ENCODE data around the gene HOXA13.

Gene HOXA13

DNA sequence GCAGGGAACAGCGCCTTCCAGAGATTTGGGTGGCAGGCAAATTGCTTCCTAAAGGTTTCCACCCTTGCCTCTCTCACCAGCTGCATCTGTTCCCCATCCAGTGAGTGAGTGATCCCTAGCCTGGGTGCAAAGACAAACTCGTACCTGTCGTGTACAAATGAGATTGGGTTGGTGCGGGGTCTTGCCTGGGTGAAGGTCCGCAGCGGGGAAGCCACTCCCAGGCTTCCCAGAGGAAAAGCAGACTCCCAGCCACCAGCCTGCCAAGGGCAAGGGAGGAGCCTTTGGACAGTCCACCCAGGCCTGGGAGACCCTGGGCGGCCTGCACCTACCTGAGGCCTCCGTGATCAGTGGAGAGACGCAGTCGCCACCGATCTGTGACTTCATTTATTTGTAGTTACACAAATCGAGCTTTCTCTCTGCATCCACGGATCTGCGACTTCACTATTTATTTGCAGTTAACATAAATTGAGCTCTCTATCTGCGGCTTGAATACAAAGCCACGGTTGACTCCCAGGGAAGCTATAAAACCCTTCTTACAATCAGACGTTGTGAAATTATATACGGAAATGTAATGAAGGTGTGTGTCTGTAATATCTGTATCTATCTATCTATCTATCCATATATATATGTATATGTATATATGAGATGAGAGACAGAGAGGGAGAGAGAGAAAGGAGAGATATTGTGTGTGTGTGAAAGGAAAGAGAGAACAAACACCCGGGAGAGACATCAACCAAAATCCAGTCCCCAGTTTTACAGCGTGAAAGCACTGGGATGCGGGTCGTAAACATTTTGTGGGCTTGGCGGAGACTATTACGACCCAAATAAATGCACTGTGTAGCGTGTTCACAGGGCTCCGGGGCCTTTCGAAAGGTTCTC lies 40.4 kb downstream of the HOXA13 start:
- no peak for DNase-seq (ENCODE audit: low read depth)

DNA sequence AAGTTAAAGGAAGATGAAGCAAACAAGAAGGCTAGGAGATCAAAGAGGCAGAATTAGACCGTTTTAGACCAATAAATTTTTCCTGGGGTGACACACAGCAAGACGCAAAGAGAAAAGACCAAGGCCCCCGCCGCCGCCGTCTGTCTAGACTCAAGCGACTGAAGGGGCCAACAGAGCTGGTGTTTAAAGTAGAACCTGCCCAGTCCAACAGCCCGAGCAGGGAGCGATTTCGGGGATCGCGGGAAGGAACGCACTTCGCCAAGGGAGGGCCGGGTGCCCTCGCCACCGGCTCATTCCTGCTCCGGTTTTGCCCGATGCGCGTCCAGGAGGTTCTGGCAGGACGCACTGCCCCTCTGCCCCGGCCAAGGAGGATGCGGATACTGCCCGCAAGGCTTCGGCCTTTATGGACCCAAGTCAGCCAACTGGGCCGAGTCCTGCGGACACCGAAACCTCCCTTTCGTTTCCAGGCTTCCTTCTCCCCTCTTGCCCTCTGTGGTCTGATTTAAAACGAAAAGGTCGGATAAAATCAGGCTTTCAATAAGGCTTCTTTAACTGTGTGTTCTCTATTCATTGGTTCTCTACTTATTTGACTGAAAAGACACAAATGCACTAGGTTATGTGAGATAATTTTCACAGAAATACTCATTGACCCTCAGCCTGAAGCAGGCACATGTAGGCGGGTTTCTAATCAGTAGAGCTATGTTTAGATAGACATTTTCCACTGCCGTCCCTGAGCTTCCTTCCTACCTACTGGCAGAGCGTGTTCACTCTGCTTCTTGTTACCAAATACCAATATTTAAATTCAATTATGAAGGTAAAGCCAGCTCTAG lies 41.2 kb downstream of the HOXA13 start:
- no peak for DNase-seq (ENCODE audit: low read depth)

DNA sequence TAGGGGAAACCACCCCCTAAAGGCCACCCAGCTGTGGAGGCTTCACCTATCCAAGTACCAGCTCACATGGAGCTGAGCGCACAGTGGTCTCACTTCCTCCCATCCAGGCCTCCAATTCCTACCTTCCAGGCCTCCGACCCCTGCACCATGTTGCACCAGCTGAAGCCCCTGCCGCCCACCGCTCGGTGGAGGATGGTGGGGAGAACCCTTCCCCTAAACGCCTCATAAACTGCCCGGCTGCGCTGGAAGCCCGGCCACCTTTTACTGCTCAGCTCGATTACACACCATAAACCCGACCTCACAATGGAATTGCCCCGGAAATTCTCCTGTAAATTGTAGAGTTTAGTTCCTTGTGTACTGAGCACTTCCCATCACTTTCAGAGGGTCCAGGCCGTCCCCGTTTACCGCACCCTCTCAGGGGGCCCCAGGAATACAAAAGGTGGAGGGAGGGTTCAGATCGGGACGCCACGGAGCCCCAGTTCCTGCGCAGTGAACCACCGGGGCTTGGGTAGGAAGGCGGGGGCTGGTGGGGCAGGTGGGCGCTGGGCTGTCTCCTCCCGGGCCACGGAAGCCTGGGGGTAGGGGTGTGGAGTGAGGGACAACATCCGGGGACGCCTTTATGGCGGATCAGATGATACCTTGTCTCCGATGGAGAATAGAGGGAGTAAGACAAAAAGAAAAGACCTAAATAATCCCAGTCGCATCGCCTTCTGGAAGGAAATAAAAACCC lies 42.0 kb downstream of the HOXA13 start:
- DNase-seq (ENCODE audit: low read depth): no peak

DNA sequence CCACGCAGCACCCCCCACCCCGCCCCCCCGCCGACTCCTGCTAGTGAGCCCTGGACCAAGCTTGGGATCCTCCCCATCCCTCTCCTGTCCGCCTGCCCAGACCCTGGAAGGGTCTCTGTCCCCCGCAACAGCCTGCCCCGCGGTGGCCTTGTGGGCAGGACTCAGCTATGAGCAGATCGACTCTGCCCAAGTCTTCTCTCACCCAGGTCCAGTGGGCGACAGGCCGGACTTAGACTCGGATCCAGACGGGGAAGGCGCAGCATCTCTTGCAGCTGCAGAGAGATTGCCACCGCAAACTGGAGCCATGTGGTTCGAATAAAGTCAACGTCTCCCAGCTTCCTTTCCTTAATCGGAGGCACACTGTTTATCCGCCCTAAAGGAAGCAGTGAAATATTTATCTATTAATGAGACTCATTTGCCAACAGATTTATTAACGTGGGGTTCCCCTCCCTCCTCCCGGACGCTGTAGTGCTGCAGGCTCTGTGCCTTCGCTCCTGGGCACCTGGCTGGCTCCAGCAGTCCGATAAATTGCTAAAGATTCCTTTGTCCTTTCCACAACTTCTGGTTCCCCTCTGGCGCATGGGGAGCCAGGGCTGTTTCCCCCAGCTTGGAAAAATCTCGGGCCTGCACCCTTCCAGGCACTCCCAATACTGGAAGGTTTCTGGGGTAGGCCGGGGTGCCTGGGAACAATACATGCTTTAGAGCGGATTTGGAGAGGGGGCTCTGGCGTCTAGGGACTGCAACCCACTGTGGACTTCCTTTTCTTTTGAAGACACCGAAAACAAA lies 42.8 kb downstream of the HOXA13 start:
- DNase-seq (ENCODE audit: low read depth): no peak

DNA sequence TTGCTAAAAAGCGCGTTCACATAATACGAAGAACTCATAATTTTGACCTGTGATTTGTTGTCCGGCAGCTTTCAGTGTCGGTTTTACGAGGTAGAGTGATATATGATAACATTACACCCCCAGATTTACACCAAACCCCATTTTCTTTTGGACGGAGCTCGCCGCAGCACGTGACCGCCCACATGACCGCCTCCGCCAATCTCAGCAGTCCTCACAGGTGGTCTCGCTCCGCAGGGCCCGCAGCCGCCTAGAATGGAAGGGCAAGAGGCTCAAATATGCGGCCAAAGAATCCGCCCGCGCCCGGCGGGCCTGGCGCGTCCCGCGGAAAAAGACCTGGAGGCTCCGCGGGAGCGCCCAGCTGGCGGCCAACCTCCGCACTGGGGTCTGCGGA lies 43.4 kb downstream of the HOXA13 start, which contains the start of gene HOXA7:
HOXA7 (minus strand) TSS at position 168 of the 391 bp plus-strand sequence; CDS start at position 38, 130 bp downstream.
- no peak for DNase-seq (ENCODE audit: low read depth)

DNA sequence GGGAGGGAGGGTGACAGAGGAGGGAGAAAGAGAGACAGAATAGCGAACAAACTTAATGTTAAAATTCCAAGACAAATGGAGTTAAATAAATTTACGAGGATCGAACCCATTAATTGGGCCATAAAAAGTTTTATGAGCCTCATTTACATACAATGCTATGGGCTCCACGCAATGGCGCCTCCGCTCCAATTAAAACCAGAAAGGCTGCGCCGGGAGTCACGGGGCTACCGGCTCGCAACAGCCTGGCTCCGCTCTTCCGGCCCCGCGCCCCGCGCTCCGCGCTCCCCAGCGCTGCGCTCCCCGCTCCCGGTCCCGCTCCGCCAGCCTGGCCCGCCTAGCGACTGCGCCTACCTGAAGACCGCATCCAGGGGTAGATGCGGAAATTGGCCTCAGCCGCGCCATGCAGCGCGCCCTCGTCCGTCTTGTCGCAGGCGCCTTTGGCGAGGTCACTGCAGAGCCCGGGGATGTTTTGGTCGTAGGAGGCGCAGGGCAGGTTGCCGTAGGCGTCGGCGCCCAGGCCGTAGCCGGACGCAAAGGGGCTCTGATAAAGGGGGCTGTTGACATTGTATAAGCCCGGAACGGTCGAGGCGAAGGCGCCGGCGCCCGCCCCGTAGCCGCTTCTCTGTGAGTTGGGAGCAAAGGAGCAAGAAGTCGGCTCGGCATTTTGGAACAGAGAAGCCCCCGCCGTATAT lies 43.9 kb downstream of the HOXA13 start:
- DNase-seq (ENCODE audit: low read depth): no peak

DNA sequence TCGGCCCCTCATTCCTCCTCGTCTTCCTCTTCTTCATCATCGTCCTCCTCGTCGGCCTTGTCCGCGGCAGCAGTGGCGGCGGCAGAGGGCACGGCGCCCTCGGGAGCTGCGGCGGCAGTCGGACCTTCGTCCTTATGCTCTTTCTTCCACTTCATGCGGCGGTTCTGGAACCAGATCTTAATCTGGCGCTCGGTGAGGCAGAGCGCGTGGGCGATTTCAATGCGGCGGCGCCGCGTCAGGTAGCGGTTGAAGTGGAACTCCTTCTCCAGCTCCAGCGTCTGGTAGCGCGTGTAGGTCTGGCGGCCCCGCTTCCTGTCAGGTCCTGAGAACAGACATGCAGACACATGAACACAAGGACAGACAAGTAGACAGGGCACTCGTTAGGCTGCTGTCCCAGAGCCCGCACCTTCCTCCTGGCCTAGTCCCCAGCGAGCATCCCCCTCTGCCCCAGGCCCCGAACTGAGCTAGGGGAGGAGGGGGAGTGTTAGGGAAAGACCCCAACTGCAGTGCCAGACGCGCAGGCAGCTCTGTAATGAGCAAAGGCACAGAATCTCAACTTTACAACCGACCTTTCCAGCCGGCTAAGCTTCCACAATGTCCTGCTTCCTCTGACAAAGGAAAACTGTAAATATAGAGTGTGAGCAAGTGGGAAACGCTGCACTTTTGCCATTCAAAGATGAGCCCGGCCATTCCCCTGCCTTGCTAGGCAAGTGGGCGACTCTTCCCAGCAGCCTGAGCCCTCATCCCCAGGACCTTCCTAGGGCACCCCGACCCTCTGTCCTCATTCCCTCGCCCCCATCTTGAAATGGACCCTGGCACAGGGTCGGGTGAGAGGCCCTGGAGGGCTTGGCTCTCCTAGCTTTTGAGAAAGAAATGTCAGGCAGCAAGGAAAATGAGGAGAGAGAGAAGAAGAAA lies 44.7 kb downstream of the HOXA13 start:
- DNase-seq (ENCODE audit: low read depth): no peak

DNA sequence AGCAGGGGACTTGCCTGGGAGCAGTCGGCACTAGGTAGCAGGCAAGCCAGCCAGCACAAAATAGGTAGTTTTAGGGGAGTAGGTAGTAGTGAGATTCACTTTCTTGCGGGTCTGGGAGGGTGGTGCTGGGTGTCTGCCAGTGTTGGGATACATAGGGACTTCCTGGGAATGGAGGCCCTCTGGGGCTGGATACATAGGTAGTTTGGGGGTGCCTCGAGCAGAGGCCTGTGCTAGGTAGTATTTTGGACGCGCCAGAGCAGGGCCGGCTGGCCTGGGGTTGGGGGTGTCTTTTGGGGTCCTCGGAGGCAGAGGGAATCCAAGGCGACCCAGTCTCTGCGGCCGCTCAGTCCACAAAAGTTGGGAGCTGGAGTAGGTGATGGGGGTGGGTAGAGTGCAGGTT lies 45.5 kb downstream of the HOXA13 start:
- no peak for DNase-seq (ENCODE audit: low read depth)

DNA sequence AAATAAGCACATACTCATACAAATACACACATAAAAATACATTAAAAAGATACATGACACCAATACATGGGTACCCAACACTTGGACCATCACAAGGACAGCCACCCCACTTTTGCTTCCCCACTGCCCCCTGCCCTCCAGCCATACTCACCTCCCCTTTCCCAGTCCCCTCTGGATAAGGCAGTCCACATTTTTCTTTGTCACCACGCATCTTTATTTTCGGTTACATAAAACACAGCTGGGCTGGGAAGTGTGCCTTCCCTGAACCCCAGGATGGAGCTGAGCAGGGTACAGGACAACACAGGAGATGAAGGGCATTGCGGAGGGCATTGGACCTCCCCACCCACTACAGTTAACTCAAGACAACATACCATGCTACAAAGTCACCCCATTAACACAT lies 46.4 kb downstream of the HOXA13 start:
- DNase-seq (ENCODE audit: low read depth): no peak

DNA sequence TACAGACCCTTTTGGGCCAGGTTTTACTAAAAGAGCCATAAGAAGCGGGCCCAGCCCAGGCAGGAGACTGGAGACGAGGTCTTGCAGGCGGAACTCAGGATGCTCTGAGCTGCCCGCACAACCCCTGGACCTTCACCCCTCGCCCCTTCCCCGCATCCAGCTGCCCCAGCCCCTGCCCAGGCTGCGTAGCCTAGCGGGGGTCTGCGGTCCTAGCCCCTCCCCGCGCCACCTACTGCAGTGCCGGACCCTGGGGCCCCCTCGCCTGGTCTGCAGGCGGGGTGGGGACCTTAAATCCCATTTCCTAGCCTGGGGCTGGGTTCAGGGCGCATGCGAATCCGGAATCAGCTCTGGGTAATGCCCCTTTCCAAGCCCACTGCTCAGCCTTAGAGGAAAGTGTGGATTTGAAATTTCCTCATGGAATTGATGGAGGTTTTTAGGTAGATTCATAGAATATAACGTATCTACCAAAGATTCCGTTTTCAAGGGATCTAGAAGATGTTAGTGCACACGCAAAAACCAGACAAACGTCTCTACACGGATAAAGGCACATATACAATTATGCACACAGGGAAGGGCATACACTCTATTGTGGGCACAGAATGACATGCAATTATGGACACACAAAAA lies 47.0 kb downstream of the HOXA13 start:
- DNase-seq (ENCODE audit: low read depth): no peak

DNA sequence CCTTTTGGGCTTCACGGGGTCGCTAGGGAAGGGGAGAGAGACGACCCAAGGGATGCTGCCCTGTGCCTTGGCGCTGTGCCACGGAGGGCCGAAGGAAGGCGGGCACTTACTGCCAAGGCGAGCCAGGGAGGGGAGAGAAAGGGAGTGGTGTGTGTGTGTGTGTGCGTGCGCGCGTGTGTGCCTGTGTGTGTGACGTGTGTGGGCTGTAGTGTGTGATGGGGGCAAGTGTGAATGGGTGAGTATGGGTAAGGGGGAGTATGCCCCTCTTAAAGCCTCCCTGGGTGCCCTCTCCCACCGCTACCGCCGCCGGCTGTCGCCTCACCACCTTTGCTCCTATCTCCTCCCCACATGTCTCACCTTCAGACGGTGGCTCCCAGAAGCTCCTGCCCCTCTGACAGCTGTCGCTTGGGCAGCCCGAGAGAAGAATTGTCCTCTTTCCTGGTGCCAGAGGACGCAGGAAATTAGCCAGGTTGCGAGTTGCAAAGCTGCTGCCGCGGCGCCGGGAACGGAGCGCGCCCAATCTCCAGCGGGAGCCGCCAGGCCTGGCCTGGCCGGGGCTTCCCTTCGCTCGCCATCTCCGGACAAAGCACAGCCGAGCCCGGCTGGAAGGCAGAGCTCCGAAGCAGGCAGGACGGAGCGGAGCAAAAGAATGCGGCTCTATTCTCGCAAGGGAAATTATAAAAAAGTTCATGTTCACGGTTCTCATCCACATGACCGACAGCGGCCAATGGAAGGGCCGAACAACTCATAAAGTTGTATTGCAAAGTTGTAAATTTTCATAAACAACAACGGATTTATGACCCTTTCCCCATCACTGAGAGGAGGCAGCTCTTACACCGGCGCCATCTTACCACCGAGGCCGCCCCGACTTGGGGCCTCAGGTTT lies 47.7 kb downstream of the HOXA13 start, which contains the start of gene HOXA3:
HOXA3 (minus strand) TSS at position 653 of the 885 bp plus-strand sequence. CDS start 41,943 bp downstream, outside the sequence.
- no peak for DNase-seq (ENCODE audit: low read depth)

DNA sequence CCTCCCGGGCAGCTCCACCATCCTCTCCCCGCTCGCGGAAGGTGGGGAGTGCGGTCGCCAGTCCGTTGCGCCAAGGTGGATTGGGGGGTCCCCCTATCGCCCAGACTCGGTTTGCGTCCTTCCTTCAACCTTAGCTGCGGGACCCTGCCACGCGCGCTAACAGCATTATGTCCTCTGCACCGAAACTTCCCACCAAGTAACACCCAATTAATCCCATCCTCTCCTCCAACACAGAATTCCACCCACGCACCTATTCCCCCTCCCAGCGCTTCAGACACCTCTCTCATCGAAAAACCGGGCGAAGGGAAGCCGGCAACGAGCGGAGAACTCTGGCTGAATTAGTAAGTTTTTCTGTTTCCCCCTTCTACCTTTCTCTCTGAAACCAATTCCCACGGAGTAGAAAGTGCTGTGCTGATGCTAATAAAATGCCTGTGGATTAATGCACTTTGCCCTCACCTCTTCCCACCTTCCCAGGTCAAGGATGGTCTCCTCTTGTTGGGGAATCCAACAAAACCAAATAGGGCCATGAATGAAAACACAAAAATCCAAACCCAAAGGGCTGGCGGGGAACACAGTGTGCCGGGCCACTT lies 48.5 kb downstream of the HOXA13 start:
- no peak for DNase-seq (ENCODE audit: low read depth)

DNA sequence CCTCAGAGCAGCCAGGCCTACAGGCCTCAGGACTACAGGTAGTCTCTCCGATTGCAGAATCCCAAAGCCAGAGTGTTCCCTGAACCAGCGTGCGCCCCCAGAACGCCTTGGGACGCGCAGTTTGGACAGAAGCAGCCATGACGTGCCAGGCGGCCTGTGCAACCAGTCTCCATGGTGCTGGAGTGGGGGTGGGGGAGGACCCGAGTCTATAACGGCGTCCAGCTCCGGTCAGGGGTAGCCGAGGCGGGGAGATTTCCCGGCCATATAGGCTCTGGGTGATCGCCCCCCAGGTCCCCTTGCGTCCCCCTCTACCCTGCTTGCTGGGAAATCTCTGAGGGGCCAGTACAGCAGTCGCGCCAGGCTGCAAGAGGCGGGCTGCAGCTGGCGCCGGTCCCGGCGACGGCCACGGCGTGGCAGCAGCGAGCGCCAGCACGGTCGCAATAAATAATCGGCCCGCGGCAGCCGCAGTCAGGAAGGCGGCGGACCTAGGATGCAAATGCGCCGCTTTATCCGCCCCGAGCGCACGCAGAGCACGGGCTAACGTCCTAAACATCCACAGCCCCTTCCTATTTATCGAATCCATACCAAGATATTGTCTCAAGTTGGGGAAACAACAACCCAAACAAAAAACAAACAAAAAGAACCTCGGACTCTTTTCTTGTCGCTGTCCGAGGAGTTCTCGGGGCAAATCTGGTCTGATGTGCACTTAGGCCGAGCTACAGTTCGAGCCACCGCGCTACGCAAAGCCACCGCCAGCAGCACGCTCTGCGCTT lies 49.1 kb downstream of the HOXA13 start:
- DNase-seq (ENCODE audit: low read depth): no peak

DNA sequence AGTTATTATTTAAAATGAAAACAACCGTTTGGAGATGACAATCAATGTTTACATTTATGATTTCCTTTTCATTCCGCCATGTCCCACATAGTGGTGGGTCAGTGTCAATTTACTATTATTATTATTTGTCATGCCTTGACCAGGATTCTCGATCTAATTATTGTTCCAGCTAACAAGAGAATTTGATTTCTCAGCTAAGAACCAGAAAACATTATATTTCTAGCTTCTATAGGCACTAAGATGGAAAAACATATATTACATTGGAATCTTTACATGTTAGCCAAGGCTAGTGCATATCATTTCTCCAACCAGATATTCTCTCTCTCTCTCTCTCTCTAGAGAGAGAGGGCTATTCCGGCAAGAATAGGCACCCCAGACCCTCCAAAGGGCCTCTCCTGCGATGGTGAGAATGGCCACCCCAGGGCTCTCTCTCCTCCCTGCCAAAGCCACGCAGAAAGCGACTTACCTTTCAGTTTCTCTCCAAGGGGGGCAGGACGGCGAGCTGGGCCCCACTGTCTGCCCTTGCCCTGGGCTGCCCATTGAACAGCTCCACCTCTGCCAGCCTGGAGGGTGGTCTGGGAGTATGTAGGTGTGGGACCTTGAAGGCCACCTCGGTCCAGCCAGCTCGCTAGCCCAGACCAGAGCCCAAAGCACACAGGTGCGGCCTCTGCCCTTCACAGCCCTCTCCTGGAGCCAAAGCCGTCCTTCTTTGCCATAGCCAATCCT lies 49.9 kb downstream of the HOXA13 start:
- DNase-seq (ENCODE audit: low read depth): no peak

DNA sequence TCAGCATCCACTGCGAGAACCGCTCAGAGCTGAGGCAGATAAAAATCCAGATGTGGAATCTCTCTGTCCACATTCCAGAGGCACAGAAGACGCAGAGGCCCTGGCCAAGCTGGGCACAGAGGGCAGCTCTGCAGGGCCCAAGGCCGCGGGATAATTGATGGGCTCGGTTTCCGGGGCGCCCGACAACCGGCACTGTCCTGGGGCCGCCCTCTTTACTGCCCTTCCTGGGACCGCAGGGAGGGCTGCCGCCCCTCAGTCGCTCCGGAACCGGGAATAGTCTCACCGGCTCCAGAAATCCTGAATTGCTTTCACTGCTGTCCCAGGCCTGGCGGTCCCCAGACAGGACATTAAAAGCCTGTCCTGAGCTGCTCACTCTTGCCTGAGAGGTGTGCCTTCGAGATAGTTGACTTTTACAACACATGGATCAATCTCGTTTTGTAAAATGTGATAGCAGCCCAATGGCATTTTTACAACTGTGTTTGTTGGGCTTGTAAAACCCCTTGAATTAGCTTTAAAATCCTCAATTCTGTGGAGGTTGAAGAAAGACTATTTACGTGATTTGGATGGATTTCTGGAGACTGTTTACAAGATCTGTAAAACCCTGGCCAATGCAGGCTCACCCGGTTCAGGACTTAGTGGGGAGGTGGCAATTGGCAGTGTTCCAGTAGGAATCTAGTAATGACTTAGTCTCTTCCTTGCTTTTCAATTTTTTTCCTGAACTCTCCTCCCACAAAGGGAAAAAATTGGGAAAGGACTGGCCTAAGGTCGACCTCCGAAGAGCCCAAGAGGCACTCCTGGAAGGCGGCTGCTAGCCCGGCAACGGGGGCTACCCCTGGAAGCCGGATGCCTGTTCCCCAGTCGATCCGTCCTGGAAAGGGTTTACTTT lies 50.9 kb downstream of the HOXA13 start:
- DNase-seq (ENCODE audit: low read depth): no peak
